PFSK-1 (cell line): ENCODE measurements around the gene TRIM7.

Experiments
- POLR2AphosphoS5 ChIP-seq: IDR thresholded peaks from 2 replicates; pipeline ENCODE4 v1.6.1; 2012; ENCODE audit warnings: low read depth, mild to moderate bottlenecking, control low read depth, low read length, moderate library complexity
- TAF1 ChIP-seq: IDR thresholded peaks from 2 replicates; pipeline ENCODE4 v1.6.1; 2012; ENCODE audit warnings: low read length, control low read depth, borderline replicate concordance; ENCODE audit not compliant: insufficient read depth

- TF ChIP-seq TAF1 (no peak), POLR2AphosphoS5 (no peak)
These were observed 11.3 kb downstream of the TRIM7 start for GRCh38 chr5:181193656-181194055.
